HG03175 (cell line): Measurements from ENCODE around the gene OCIAD2.
"Not testable (repeated sequence)": the region's sequence is repeated elsewhere in the genome, so short reads cannot be mapped to it uniquely, and the experiment has no call there.

ENCODE experiments used
- ATAC-seq: cut with Tn5 transposase; IDR thresholded peaks from one replicate; pipeline ENCODE4 v1.9.1; 2021; ENCODE audit warnings: mild to moderate bottlenecking, moderate library complexity; ENCODE audit not compliant: unreplicated experiment

OCIAD2 gene, protein sequence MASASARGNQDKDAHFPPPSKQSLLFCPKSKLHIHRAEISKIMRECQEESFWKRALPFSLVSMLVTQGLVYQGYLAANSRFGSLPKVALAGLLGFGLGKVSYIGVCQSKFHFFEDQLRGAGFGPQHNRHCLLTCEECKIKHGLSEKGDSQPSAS

DNA sequence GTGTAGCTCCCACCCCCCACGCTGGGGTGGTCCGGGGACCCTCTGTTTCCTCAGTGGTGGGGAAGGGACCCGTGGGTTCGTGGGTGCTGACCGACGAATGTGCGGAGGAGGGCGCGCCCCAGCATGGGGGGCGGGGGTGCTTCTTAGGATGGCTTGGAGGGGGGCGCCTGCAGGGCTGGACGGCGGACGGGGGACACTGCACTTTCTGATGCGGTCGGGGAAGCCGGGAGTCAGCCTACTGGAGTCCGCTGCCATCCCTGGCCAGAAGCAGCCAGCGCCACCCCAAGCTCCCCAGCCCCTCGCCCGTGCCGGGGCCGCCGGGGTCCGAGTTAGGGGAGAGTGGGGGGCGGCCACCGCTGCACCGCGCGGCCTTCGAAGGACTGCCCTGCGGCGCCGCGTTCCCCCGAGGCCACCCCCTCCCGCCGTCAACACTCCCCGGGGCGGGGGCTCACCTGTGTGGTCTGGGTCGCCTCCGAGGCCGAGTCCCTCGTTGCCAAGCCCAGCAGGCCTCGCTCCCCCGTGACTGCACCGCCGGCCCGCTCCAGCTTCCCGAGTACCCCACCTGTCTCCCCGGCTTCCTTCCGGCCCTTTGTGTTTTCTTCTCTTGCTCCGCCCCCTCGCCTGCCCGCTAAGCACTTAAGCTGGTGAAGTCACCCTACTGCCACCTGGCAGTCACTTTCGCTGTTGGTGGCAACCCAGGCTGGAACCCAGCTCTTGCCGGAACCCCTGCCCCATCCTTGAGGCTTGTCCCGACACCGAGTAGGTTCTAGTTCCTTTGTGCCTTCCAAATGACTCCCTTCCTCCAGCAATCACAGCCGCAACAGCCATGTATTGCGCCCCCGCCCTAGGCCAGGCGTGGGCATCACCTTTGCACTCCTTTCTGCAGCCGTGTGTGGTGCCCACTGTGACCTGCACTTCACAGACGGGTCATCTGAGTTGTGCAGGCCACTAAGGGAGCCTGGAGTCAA, at the start of gene OCIAD2:
OCIAD2 (minus strand) TSS at position 569 of the 968 bp plus-strand sequence. CDS start 2,225 bp downstream, outside the sequence.
- ATAC-seq: peak; percentile 96

DNA sequence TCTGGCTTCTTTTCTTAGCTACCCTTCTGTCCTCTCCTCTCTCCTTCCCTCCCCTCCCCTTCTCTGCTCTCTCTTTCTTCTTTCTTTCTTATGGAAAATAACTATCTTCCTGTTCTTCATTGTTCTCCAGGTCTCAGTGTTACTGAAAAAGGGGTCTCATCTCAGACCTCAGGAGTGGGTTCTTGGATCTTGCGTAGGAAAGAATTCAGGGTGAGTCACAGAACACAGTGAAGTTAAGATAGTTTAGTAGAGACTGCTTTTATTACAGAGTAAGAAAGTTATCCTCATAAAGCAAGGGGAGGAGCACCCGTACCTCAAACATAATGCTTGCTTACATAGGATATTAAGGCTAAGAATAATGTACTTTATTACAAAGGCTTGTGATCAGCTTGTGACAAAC, 47.7 kb upstream of the OCIAD2 start:
- ATAC-seq: no peak

DNA sequence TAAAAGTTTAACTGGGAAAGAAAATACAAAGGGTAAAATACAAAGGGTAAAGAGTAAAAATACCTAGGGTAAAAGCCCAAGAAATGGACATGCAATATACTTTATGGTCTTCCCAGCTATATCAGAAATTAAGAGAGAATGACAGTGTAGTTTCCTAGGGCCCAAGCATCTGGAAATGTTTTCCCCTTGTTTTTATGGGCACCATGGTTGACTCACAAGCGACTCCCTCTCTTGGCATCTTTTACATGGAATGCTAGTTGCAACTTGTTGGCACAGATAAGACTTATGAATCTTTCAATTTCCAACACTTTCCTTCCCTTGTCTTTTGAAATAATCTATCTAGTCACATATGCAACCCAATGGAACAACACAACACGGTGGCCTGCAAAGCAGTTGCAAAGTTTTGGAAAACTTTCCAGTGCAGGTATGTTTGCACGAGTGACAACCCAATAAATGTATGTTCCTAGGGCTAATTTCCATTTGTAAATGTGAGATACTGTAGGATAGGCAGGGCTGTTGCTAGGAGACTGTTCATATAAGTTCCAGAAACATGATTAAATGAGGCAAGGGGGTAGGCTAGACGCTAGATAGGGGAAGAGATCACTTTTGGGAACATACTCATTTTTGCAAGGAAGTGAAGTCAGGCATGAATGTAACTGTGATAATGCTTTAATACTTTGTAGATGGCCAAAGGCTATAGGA, 43.1 kb upstream of the OCIAD2 start:
- ATAC-seq: no peak

- ATAC-seq: no peak
Observed at GRCh38 chr4:48949086-48949485, 42.5 kb upstream of the OCIAD2 start.

DNA sequence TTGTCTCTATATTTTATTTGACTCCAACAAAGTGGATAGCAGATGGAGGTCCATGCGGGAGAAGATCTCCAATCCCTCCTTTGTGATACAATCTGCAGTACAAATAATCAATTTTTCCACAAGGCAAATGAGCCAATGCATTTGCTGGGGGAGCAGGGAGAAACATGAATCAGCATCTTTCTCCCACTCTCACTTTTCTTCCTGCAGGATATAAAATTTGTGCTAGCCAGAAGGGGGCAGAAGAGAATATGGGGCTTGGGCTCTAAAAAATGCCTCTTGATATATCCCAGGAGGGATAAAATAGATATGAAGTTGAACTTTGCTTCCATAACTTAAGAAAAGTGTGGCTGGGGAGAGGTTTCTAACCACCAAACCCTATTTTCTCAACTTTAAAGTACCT, 41.2 kb upstream of the OCIAD2 start:
- no peak for ATAC-seq

DNA sequence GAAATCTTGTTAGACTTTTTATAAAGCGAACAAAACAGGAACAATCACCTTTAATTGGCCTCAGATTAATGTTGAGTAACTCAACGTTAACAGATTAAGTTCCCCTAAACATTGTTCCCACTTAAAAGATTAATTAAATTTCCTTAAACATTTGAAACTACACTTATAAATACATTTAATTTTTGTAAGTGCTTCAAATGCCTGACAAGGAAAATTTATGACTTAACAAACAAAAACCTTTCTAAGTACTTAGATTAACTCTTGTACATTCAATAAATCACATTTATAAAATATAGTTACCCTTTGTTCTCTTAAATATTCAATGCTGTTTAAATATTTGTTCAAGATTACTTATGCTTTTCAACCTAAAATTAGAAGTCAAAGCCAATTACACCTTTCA, 39.4 kb upstream of the OCIAD2 start:
- no peak for ATAC-seq

GRCh38 chr4:48944756-48945241, 38.2 kb upstream of the OCIAD2 start:
- no peak for ATAC-seq

DNA sequence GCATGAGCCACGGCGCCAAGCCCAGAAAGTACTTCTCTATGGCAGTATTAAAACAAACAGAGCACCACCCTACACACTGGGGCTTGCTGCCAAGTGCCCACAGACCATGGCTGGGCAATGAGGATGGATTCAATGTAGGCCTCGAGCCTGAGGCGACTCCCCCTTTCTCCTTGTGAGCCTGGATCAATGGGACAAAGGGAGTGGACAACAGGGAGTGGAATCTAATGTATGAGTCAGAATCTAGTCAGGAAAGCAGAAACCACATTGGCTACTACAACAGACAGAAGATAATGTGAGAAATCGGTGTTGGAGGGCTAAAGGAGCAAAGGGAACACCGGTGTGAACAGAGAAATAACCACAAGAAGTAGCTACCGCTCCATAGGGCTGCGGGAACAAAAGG, 37.7 kb upstream of the OCIAD2 start:
- no peak for ATAC-seq

DNA sequence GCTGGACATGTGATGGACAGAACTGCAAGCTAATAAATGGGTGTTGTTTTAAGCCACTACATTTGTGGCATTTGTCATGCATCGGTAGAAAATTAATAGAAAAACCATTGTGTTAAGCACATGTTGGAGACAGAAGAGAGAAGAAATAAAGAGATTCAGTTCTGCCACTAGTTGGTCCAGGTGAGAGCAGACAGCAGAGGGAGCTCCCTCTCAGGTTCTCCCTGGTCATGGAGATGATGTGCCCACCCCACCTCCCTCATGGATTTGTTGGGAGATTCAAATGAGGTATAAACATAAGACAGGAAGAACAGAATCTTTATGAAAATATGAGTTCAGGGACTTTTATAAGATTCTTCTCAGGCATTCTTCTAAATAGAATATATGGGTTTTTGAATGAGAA, 36.8 kb upstream of the OCIAD2 start:
- ATAC-seq: no peak

GRCh38 chr4:48939785-48940184, 33.2 kb upstream of the OCIAD2 start:
- ATAC-seq: no peak

DNA sequence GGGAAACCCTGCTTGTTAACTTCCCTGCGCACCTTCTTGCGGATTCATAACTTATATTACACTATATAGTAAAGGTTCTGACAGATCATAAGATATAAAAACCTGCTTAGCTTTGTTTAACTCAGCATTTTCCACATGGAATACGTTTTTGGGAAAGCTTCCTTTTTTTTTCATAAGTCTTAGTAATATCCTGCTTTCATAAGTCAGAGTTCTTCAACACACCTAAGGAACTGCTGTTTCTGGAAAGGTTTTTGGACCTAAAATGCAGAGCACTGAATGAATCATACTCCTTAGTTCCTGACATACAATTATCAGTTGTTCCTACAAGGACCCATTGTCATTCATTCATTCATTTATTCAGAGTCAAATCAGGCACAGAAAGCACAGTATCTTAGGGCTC, 32.3 kb upstream of the OCIAD2 start:
- ATAC-seq: no peak

DNA sequence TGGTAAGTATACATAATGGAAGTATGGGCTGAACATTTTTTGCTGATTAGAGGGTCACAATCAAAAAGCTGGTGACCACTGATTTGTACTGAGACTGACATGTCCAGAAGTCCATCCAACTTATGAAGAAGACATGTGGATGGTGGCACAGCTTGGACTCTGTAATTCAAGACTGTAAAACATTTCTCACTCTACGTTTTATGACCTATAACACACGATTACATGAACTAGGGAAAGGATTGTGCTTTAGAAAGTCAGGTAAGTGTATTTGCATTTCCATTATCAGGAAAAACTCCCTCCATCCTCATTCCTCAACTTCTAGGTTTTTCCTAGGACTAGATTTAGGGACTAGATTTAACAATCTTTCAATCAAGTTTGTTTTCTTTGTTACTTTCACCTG, 30.5 kb upstream of the OCIAD2 start:
- no peak for ATAC-seq

DNA sequence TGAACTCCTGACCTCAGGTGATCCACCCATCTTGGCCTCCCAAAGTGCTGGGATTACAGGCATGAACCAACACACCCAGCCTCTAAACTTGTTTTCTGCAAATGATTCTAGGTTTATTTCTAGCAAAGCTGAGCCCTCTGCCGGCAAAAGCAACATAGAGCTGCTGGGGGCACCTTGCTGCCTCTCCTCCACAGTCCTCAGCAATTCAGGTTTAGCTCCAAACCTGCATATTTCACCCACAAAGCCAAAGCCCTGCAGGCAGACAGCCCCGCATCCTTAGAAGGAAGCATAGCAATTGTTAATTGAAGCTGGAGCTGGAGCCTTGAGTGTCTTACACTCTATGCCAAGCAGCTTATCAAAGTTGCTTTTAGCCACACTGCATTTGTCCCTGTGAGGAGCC, 24.9 kb upstream of the OCIAD2 start:
- ATAC-seq: no peak

DNA sequence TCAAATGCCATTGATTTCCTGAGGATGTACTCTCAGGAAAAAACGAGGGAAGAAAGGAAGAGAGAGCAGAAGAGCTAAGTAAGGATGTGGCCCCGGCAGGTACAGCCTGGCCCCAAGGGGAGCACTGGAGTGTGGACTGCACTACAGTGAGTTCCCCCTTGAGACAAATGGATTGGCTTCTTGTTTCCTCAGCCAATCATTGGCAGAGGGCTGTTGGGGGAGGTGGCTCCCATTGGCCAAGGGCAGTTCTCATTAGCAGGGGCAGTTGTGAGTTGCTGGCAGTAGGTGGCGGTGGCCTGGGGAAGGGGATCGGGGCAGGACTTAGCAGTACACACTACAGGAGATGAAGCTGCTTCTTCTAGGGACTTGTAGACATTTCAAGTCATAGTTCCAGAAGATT, 24.1 kb upstream of the OCIAD2 start:
- no peak for ATAC-seq

GRCh38 chr4:48924416-48924815, 17.8 kb upstream of the OCIAD2 start:
- ATAC-seq: no peak

- not testable (repeated sequence) for ATAC-seq
Observed at GRCh38 chr4:48923065-48923464, 16.5 kb upstream of the OCIAD2 start.

DNA sequence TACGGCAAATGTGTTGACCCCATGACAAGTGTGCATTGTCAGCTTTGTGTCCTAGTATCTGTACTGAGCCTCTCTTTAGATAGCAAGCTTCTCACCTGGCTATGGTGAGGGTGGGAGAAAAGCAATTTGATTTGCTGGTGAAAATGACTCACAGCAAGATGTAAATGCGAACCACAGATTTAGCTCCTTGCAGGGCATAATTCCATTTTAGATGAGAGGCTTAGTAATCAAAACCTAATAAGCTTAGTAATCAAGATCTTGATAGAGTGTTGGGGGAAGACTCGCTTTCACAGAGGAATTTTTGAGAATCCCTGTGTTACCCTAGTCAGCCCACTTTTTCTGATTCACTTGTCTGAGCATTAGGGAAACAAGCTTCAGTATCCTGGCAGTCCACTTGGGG, 7.7 kb upstream of the OCIAD2 start:
- no peak for ATAC-seq

- no peak for ATAC-seq
Observed at GRCh38 chr4:48913346-48913745, 6.8 kb upstream of the OCIAD2 start.

DNA sequence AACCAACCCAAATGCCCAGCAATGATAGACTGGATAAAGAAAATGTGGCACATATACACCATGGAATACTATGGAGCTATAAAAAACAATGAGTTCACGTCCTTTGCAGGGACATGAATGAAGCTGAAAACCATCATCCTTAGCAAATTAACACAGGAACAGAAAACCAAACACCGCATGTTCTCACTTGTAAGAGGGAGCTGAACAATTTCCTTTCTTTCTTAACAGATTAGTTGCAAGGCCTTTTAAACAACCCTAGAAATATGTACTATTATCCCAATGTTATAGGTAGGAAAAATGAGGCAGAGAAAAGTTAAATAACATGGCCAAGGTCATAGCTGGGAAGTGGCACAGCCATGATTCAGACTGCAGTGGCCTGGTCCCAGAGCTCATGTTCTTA, 5.8 kb upstream of the OCIAD2 start:
- no peak for ATAC-seq

DNA sequence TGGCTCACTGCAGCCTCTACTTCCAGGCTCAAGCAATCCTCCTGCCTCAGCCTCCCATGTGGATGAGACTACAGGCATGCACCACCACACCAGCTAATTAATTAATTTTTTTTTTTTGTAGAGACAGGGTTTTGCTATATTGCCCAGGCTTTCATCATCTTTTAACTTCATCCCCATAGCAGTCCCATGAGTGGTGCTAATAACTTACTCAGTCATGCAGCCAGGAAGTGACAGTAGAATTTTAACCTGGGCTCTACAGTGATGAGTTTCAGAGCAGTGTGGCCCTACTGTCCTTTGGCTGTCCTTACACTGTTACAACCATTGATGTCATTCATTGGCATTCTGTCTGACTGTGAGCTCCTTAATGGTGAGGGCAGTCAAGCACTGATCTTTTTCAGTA, 3.9 kb upstream of the OCIAD2 start:
- no peak for ATAC-seq

- ATAC-seq: no peak
Observed at GRCh38 chr4:48909697-48910096, 3.1 kb upstream of the OCIAD2 start.

GRCh38 chr4:48908687-48909086, 2.1 kb upstream of the OCIAD2 start:
- ATAC-seq: no peak
